ENCODE data around the gene LNX2.

The LNX2 gene

GRCh38 chr13:27574661-27575060 is 45.7 kb downstream of the LNX2 start:
- Histone ChIP-seq H4K20me1 (ENCODE audit: insufficient read depth, low read length, poor library complexity, severe bottlenecking) (no peaks in the 10 kb centered on the region), H2AFZ (ENCODE audit: low read length) (no peak overlapping the region), H3K4me1 (ENCODE audit: insufficient read depth, low read length, poor library complexity, severe bottlenecking) (peaks cover 18% of the 10 kb centered on the region), H3K9me2 (replicated peaks; ENCODE audit: low read depth, low read length) (no peaks in the 10 kb centered on the region), H3K4me2 (ENCODE audit: low read depth, low read length, poor library complexity, severe bottlenecking) (no peak overlapping the region), H3K79me2 (ENCODE audit: insufficient read depth, low read length) (peaks cover 33% of the 10 kb centered on the region; the same call in 1 of the 2 replicates), H3K36me3 (ENCODE audit: insufficient read depth, low read length) (peaks cover 18% of the 10 kb centered on the region), H3K4me3 (ENCODE audit: low read length, poor library complexity, severe bottlenecking) (no peak overlapping the region), H3F3A (ENCODE audit: low read depth) (no peaks in the 10 kb centered on the region), H3K9me3 (ENCODE audit: insufficient read depth, low read depth, low read length) (no peaks in the 10 kb centered on the region), H3K9ac (ENCODE audit: low read depth, low read length, poor library complexity, severe bottlenecking) (no peak overlapping the region), H3K27me3 (ENCODE audit: insufficient read depth, low read length, poor library complexity, severe bottlenecking) (no peaks in the 10 kb centered on the region)
- TF ChIP-seq, protein P1, sequence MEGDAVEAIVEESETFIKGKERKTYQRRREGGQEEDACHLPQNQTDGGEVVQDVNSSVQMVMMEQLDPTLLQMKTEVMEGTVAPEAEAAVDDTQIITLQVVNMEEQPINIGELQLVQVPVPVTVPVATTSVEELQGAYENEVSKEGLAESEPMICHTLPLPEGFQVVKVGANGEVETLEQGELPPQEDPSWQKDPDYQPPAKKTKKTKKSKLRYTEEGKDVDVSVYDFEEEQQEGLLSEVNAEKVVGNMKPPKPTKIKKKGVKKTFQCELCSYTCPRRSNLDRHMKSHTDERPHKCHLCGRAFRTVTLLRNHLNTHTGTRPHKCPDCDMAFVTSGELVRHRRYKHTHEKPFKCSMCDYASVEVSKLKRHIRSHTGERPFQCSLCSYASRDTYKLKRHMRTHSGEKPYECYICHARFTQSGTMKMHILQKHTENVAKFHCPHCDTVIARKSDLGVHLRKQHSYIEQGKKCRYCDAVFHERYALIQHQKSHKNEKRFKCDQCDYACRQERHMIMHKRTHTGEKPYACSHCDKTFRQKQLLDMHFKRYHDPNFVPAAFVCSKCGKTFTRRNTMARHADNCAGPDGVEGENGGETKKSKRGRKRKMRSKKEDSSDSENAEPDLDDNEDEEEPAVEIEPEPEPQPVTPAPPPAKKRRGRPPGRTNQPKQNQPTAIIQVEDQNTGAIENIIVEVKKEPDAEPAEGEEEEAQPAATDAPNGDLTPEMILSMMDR (conservative IDR thresholded peaks at IDR 0.05; ENCODE audit: low read length), result no peak
- TF ChIP-seq EZH2phosphoT487 (IDR thresholded peaks at IDR 0.05; ENCODE audit: borderline replicate concordance), result no peak

DNA sequence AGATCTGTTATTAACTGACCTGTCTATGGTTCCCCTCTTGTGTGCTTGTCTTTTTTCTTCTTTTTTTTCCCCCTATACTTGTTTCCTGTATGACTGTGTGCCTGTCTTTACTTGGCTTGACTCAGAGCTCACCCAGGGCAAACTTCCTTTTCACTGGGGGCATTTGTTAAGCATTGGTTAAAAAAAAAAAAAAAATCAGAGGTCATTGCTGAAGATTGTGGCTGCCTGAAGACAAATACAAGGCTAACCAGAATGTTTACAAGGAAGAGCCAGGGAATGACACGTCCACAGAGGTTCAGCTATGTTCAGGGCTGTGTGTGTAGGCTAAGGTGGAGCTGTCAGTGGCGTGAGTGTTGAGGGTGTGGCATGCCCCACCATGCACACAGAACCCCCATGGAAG is 47.1 kb downstream of the LNX2 start:
- Histone ChIP-seq H3K27me3 (ENCODE audit: insufficient read depth, low read length, poor library complexity, severe bottlenecking) (no peaks in the 10 kb centered on the region), H3K9me3 (ENCODE audit: insufficient read depth, low read depth, low read length) (no peaks in the 10 kb centered on the region), H3K4me1 (ENCODE audit: insufficient read depth, low read length, poor library complexity, severe bottlenecking) (peaks cover 14% of the 10 kb centered on the region), H3F3A (ENCODE audit: low read depth) (no peaks in the 10 kb centered on the region), H3K79me2 (ENCODE audit: insufficient read depth, low read length) (peaks cover 32% of the 10 kb centered on the region; the same call in 1 of the 2 replicates), H3K9ac (ENCODE audit: low read depth, low read length, poor library complexity, severe bottlenecking) (no peak overlapping the region), H3K36me3 (ENCODE audit: insufficient read depth, low read length) (peaks cover 21% of the 10 kb centered on the region), H2AFZ (ENCODE audit: low read length) (no peak overlapping the region), H3K4me2 (ENCODE audit: low read depth, low read length, poor library complexity, severe bottlenecking) (peak overlapping the region; percentile 12), H3K4me3 (ENCODE audit: low read length, poor library complexity, severe bottlenecking) (no peak overlapping the region), H3K9me2 (replicated peaks; ENCODE audit: low read depth, low read length) (no peaks in the 10 kb centered on the region), H4K20me1 (ENCODE audit: insufficient read depth, low read length, poor library complexity, severe bottlenecking) (no peaks in the 10 kb centered on the region)
- TF ChIP-seq EZH2phosphoT487 (IDR thresholded peaks at IDR 0.05; ENCODE audit: borderline replicate concordance), result no peak
- TF ChIP-seq, protein P1 (conservative IDR thresholded peaks at IDR 0.05; ENCODE audit: low read length), result no peak

GRCh38 chr13:27572234-27572901 is 48.0 kb downstream of the LNX2 start:
- Histone ChIP-seq H3F3A (ENCODE audit: low read depth) (no peaks in the 10 kb centered on the region), H3K36me3 (ENCODE audit: insufficient read depth, low read length) (peaks cover 28% of the 10 kb centered on the region), H4K20me1 (ENCODE audit: insufficient read depth, low read length, poor library complexity, severe bottlenecking) (no peaks in the 10 kb centered on the region), H2AFZ (ENCODE audit: low read length) (no peak overlapping the region), H3K4me1 (ENCODE audit: insufficient read depth, low read length, poor library complexity, severe bottlenecking) (peaks cover 14% of the 10 kb centered on the region), H3K9me3 (ENCODE audit: insufficient read depth, low read depth, low read length) (no peaks in the 10 kb centered on the region), H3K4me2 (ENCODE audit: low read depth, low read length, poor library complexity, severe bottlenecking) (peak overlapping the region; percentile 12), H3K9ac (ENCODE audit: low read depth, low read length, poor library complexity, severe bottlenecking) (no peak overlapping the region), H3K4me3 (ENCODE audit: low read length, poor library complexity, severe bottlenecking) (no peak overlapping the region), H3K27me3 (ENCODE audit: insufficient read depth, low read length, poor library complexity, severe bottlenecking) (no peaks in the 10 kb centered on the region), H3K79me2 (ENCODE audit: insufficient read depth, low read length) (peaks cover 29% of the 10 kb centered on the region; the same call in 1 of the 2 replicates), H3K9me2 (replicated peaks; ENCODE audit: low read depth, low read length) (no peaks in the 10 kb centered on the region)
- no peak for TF ChIP-seq EZH2phosphoT487 (IDR thresholded peaks at IDR 0.05; ENCODE audit: borderline replicate concordance)
- TF ChIP-seq, protein P1 (conservative IDR thresholded peaks at IDR 0.05; ENCODE audit: low read length), result no peak

All from Loucy (cell line).